GM18873 (cell line): ENCODE measurements around the gene PPP1R1C.

Source experiments
- ATAC-seq: cut with Tn5 transposase; IDR thresholded peaks from one replicate; pipeline ENCODE4 v1.9.1; 2021; ENCODE audit warnings: mild to moderate bottlenecking, moderate library complexity, moderate number of reproducible peaks; ENCODE audit not compliant: unreplicated experiment, low FRiP score

PPP1R1C gene

GRCh38 chr2:182055993-182056392 lies 70.3 kb downstream of the PPP1R1C start:
- ATAC-seq, result no peak

- ATAC-seq, result no peak
These were observed 71.3 kb downstream of the PPP1R1C start for GRCh38 chr2:182057002-182057401.

- ATAC-seq, result no peak
These were observed 72.4 kb downstream of the PPP1R1C start for GRCh38 chr2:182058056-182058455.

GRCh38 chr2:182061739-182062138 lies 76.1 kb downstream of the PPP1R1C start:
- no peak for ATAC-seq

- ATAC-seq, result no peak
These were observed 76.8 kb downstream of the PPP1R1C start for GRCh38 chr2:182062329-182062972.

GRCh38 chr2:182064019-182064778 lies 78.5 kb downstream of the PPP1R1C start:
- no peak for ATAC-seq

GRCh38 chr2:182066400-182067087 lies 80.9 kb downstream of the PPP1R1C start:
- no peak for ATAC-seq

GRCh38 chr2:182067393-182067792 lies 81.7 kb downstream of the PPP1R1C start:
- no peak for ATAC-seq

GRCh38 chr2:182068811-182069210 lies 83.2 kb downstream of the PPP1R1C start:
- ATAC-seq, result no peak

- no peak for ATAC-seq
These were observed 83.8 kb downstream of the PPP1R1C start for GRCh38 chr2:182069416-182069815.

- ATAC-seq, result no peak
These were observed 84.3 kb downstream of the PPP1R1C start for GRCh38 chr2:182069908-182070307.

- no peak for ATAC-seq
These were observed 85.1 kb downstream of the PPP1R1C start for GRCh38 chr2:182070736-182071135.

GRCh38 chr2:182072861-182073260 lies 87.2 kb downstream of the PPP1R1C start:
- no peak for ATAC-seq

- no peak for ATAC-seq
These were observed 88.0 kb downstream of the PPP1R1C start for GRCh38 chr2:182073613-182074012.

- no peak for ATAC-seq
These were observed 91.4 kb downstream of the PPP1R1C start for GRCh38 chr2:182077023-182077422.

- ATAC-seq, result no peak
These were observed 91.9 kb downstream of the PPP1R1C start for GRCh38 chr2:182077448-182078142.

- no peak for ATAC-seq
These were observed 93.4 kb downstream of the PPP1R1C start for GRCh38 chr2:182078988-182079602.

GRCh38 chr2:182080493-182080892 lies 94.8 kb downstream of the PPP1R1C start:
- no peak for ATAC-seq

- ATAC-seq, result no peak
These were observed 96.1 kb downstream of the PPP1R1C start for GRCh38 chr2:182081602-182082260.
